ENCODE measurements around the gene CFAP126. TPM values are rescaled to one million over a fixed set of nuclear protein-coding genes. Genes with fewer than 3 reads are reported as not detected.
A peak's percentile ranks its signal among the peaks of the same experiment; 100 is the strongest.

CFAP126 gene
- total and polyA plus RNA-seq, 2 of the 13 experiments (the other 11 are each of a cell fraction or from before 2014, with no cell fraction given), result not detected

DNA sequence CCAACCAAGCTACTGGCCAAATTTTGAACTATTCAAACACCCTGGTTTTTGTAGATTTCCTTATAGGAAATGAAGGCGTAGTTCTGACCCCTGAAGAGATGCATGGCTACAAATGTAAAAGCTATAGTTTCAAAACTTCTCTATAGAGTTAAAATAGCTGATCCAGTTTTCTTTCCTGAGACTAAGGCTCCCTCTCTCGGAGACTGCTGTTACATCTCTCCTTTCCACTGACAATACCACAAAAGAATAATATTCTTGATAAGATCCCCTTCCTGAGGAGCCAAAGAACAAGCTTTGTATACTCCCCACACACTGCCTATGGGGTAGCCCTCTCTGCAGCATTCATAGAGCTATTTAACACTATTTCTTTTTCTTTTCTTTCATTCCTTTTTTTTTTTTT, 6.7 kb upstream of the CFAP126 start:
- intact Hi-C loops (cut with micrococcal nuclease; ENCODE audit: unreplicated experiment), result loop anchor here (1.0 to 2.0 kb wide), 3 partner anchors 68 to 182 kb away; no protein-coding TSS in a partner anchor
- FAIRE-seq, result no peak
- DNase-seq (ENCODE audit: low spot score), result peak; percentile 22

More for the DNA sequence above, 6.7 kb upstream of the CFAP126 start:
- CTCF ChIA-PET (ENCODE audit: low intra/inter-chr PET ratio, low total read pairs), result interaction anchor here (1.2 to 1.4 kb wide), 3 partner anchors 145 to 182 kb away, joined by 4 to 7 read pairs (median 5); no protein-coding TSS in a partner anchor
- WGBS (ENCODE audit: low lambda C conversion rate), result 53% methylated on average over 2 of the region's 2 CpGs
- H3K4me2 ChIP-seq (ENCODE audit: low read depth, low read length), result no peak overlapping the region
- H4K20me1 ChIP-seq (ENCODE audit: insufficient read depth, low read length), result no peaks in the 10 kb centered on the region
- no peaks in the 10 kb centered on the region for H3K9me3 ChIP-seq (ENCODE audit: low read length)
- no TSS peak for BruUV-seq (replicated peaks)
- H3K36me3 ChIP-seq (replicated peaks in 1 of 2; ENCODE audit: control insufficient read depth in 1 of 2, insufficient read depth in 2 of 2, low read length in 2 of 2), result no peaks in the 10 kb centered on the region
- POLR2A ChIA-PET, result interaction anchor here (0.8 to 1.1 kb wide), 2 partner anchors 61 to 208 kb away, joined by 3 read pairs; partner anchors contain the start of gene PPOX
- H3K27me3 ChIP-seq (ENCODE audit: control insufficient read depth in 1 of 2, insufficient read depth in 2 of 2, low read length in 2 of 2), result no peaks in the 10 kb centered on the region
- no peak overlapping the region for H3K27ac ChIP-seq (ENCODE audit: extremely low read length, insufficient read depth, low read length)
- H3K4me3 ChIP-seq (replicated peaks in 1 of 3; ENCODE audit: insufficient read depth in 1 of 3, low read depth in 2 of 3, low read length in 3 of 3), result no peak overlapping the region
- H3K79me2 ChIP-seq (ENCODE audit: insufficient read depth, low read length), result no peaks in the 10 kb centered on the region
- H3K9ac ChIP-seq (ENCODE audit: insufficient read depth, low read depth, low read length), result no peak overlapping the region
- H3K4me1 ChIP-seq (ENCODE audit: insufficient read depth, low read length), result peaks cover 16% of the 10 kb centered on the region
- TF ChIP-seq, protein P1, sequence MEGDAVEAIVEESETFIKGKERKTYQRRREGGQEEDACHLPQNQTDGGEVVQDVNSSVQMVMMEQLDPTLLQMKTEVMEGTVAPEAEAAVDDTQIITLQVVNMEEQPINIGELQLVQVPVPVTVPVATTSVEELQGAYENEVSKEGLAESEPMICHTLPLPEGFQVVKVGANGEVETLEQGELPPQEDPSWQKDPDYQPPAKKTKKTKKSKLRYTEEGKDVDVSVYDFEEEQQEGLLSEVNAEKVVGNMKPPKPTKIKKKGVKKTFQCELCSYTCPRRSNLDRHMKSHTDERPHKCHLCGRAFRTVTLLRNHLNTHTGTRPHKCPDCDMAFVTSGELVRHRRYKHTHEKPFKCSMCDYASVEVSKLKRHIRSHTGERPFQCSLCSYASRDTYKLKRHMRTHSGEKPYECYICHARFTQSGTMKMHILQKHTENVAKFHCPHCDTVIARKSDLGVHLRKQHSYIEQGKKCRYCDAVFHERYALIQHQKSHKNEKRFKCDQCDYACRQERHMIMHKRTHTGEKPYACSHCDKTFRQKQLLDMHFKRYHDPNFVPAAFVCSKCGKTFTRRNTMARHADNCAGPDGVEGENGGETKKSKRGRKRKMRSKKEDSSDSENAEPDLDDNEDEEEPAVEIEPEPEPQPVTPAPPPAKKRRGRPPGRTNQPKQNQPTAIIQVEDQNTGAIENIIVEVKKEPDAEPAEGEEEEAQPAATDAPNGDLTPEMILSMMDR (CRISPR knock-in tag; IDR thresholded peaks at IDR 0.05), result peak; percentile 51
- TF ChIP-seq SPEN (CRISPR knock-in tag; IDR thresholded peaks at IDR 0.05; ENCODE audit: low read depth) (no peak), STAG1 (CRISPR knock-in tag; IDR thresholded peaks at IDR 0.05) (peak; percentile 72), ZNF652 (CRISPR knock-in tag; IDR thresholded peaks at IDR 0.05; ENCODE audit: borderline replicate concordance, low read depth) (peak; percentile 31; the same call in 1 of the 2 replicates), NFKB2 (CRISPR knock-in tag; IDR thresholded peaks at IDR 0.05; ENCODE audit: borderline replicate concordance) (no peak), NFATC3 (CRISPR knock-in tag; IDR thresholded peaks at IDR 0.05) (no peak), PAX8 (CRISPR knock-in tag; IDR thresholded peaks at IDR 0.05; ENCODE audit: borderline replicate concordance) (no peak), ZFP90 (CRISPR knock-in tag; IDR thresholded peaks at IDR 0.05; ENCODE audit: borderline replicate concordance) (no peak)
- TF ChIP-seq, protein P2, sequence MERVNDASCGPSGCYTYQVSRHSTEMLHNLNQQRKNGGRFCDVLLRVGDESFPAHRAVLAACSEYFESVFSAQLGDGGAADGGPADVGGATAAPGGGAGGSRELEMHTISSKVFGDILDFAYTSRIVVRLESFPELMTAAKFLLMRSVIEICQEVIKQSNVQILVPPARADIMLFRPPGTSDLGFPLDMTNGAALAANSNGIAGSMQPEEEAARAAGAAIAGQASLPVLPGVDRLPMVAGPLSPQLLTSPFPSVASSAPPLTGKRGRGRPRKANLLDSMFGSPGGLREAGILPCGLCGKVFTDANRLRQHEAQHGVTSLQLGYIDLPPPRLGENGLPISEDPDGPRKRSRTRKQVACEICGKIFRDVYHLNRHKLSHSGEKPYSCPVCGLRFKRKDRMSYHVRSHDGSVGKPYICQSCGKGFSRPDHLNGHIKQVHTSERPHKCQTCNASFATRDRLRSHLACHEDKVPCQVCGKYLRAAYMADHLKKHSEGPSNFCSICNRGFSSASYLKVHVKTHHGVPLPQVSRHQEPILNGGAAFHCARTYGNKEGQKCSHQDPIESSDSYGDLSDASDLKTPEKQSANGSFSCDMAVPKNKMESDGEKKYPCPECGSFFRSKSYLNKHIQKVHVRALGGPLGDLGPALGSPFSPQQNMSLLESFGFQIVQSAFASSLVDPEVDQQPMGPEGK (CRISPR knock-in tag; IDR thresholded peaks at IDR 0.05), result no peak
- no peak overlapping the region for H2AFZ ChIP-seq (ENCODE audit: low read length)
- in situ Hi-C loops (cut with HindIII; ENCODE audit: extremely low pct_ligation_motif_present, low pct_unique_long_range_greater_than_20kb), result no loop called here
- peak; percentile 68 for ATAC-seq

Data from HepG2 (cell line).